Measurements from ENCODE around the gene C6orf89. TPM values are rescaled to one million over a fixed set of nuclear protein-coding genes. Genes with fewer than 3 reads are reported as not detected.

C6orf89 gene
- polyA plus RNA-seq, 1 donor (not counting 4 experiments of a cell fraction or from before 2014, with no cell fraction given): 29.0 TPM

DNA sequence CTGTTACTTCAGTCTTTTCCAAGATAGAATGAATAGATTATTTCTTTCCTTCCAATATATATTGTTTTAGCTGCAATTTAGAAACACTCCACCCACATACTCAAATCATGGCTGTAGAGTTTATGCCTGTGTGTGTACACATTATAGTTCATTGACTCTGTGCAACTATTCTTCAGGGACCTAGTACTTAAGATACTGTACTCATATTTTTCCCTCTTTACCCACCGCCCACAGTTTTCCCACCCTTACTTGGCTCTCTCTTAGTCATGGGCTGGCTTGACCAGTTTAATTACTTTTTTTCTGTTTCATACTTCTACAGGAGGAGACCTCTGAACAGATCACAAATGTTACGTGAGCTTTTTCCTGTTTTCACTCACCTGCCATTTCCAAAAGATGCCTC, 30.4 kb downstream of the C6orf89 start:
- dilution Hi-C loops (cut with MboI; ENCODE audit: extremely low pct_ligation_motif_present, low sequenced_read_pairs): no loop called here
- Histone ChIP-seq H3K4me3 (ENCODE audit: control insufficient read depth in 2 of 3, extremely low read depth in 1 of 3, insufficient read depth in 2 of 3, low read depth in 1 of 3, low read length in 3 of 3) (no peak overlapping the region), H3K9me1 (ENCODE audit: control insufficient read depth, extremely low read depth, insufficient read depth, low read length) (peaks cover 4% of the 10 kb centered on the region), H3K4me1 (ENCODE audit: control insufficient read depth, extremely low read depth, insufficient read depth, low read length) (peaks cover 30% of the 10 kb centered on the region), H2AFZ (ENCODE audit: control insufficient read depth, low read length) (no peak overlapping the region), H3K79me2 (ENCODE audit: control insufficient read depth, insufficient read depth, low read length) (no peaks in the 10 kb centered on the region), H3K36me3 (ENCODE audit: control insufficient read depth in 2 of 2, extremely low read depth in 1 of 2, insufficient read depth in 2 of 2, low read length in 2 of 2) (peaks cover 7 to 12% of the 10 kb centered on the region in 2 experiments), H3K9ac (ENCODE audit: control insufficient read depth, extremely low read depth, insufficient read depth, low read length) (no peak overlapping the region), H3K27ac (ENCODE audit: control insufficient read depth, insufficient read depth, low read length) (no peak overlapping the region), H3K9me3 (ENCODE audit: control insufficient read depth, low read depth, low read length) (no peaks in the 10 kb centered on the region), H3K4me2 (ENCODE audit: control insufficient read depth, extremely low read depth, insufficient read depth, low read depth, low read length) (no peak overlapping the region), H4K20me1 (ENCODE audit: control insufficient read depth, extremely low read depth, insufficient read depth, low read length) (peaks cover 19% of the 10 kb centered on the region), H3K27me3 (ENCODE audit: control insufficient read depth, extremely low read depth, insufficient read depth, low read length) (no peaks in the 10 kb centered on the region)
- DNase-seq (ENCODE audit: low read depth, low spot score) (no peak), FAIRE-seq (no peak)
- TF ChIP-seq, protein P1, sequence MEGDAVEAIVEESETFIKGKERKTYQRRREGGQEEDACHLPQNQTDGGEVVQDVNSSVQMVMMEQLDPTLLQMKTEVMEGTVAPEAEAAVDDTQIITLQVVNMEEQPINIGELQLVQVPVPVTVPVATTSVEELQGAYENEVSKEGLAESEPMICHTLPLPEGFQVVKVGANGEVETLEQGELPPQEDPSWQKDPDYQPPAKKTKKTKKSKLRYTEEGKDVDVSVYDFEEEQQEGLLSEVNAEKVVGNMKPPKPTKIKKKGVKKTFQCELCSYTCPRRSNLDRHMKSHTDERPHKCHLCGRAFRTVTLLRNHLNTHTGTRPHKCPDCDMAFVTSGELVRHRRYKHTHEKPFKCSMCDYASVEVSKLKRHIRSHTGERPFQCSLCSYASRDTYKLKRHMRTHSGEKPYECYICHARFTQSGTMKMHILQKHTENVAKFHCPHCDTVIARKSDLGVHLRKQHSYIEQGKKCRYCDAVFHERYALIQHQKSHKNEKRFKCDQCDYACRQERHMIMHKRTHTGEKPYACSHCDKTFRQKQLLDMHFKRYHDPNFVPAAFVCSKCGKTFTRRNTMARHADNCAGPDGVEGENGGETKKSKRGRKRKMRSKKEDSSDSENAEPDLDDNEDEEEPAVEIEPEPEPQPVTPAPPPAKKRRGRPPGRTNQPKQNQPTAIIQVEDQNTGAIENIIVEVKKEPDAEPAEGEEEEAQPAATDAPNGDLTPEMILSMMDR (optimal IDR thresholded peaks at IDR 0.05 in 1 of 3, IDR thresholded peaks at IDR 0.05 in 1 of 3, conservative IDR thresholded peaks at IDR 0.05 in 1 of 3; ENCODE audit: extremely low read depth in 1 of 3, insufficient read depth in 2 of 3, low read length in 3 of 3): no peak
- no peak for TF ChIP-seq EZH2 (IDR thresholded peaks at IDR 0.05; ENCODE audit: low read length)

DNA sequence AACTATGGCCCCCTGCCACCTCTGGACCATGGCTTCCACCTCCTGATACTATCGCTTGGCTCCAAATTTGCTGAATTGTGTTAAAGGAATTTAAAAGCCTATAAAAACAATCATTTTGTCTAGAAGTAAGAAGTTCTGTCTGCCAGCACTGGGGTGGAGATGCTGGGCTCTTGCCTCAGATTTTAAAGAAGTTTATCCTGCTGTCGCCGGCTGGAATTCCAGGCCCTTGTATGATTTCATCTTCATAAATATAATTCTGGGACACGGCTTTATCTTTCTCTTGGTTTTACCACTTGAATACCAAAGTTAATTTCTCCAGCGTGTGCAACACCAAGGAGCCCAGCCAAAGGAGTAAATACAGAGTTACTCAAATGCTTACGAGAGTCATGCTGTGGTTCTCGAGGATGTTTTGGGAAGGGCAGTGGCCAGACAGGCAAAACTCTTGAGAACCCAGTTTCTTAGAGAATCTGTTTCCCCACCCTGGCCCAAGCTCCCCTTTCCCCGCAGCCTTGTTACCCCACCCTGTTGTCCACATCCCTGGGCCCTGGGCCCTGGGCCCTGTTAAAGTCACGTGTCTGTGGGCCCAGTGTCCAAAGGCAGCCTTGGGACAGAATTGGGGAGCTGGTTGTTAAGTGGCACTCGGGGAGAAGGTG, 31.9 kb downstream of the C6orf89 start:
- no peaks in the 10 kb centered on the region for H3K27me3 ChIP-seq (ENCODE audit: control insufficient read depth, extremely low read depth, insufficient read depth, low read length)
- peaks cover 9 to 12% of the 10 kb centered on the region in 2 experiments for H3K36me3 ChIP-seq (ENCODE audit: control insufficient read depth in 2 of 2, extremely low read depth in 1 of 2, insufficient read depth in 2 of 2, low read length in 2 of 2)
- FAIRE-seq (no peak), DNase-seq (ENCODE audit: low read depth, low spot score) (no peak)
- H3K4me1 ChIP-seq (ENCODE audit: control insufficient read depth, extremely low read depth, insufficient read depth, low read length): peaks cover 19% of the 10 kb centered on the region
- H3K4me2 ChIP-seq (ENCODE audit: control insufficient read depth, extremely low read depth, insufficient read depth, low read depth, low read length): no peak overlapping the region
- no peaks in the 10 kb centered on the region for H3K79me2 ChIP-seq (ENCODE audit: control insufficient read depth, insufficient read depth, low read length)
- no peak overlapping the region for H3K4me3 ChIP-seq (ENCODE audit: control insufficient read depth in 2 of 3, extremely low read depth in 1 of 3, insufficient read depth in 2 of 3, low read depth in 1 of 3, low read length in 3 of 3)
- H3K27ac ChIP-seq (ENCODE audit: control insufficient read depth, insufficient read depth, low read length): no peak overlapping the region
- peaks cover 13% of the 10 kb centered on the region for H4K20me1 ChIP-seq (ENCODE audit: control insufficient read depth, extremely low read depth, insufficient read depth, low read length)
- peaks cover 4% of the 10 kb centered on the region for H3K9me1 ChIP-seq (ENCODE audit: control insufficient read depth, extremely low read depth, insufficient read depth, low read length)
- H3K9me3 ChIP-seq (ENCODE audit: control insufficient read depth, low read depth, low read length): no peaks in the 10 kb centered on the region
- H2AFZ ChIP-seq (ENCODE audit: control insufficient read depth, low read length): no peak overlapping the region
- H3K9ac ChIP-seq (ENCODE audit: control insufficient read depth, extremely low read depth, insufficient read depth, low read length): no peak overlapping the region
- dilution Hi-C loops (cut with MboI; ENCODE audit: extremely low pct_ligation_motif_present, low sequenced_read_pairs): no loop called here
- TF ChIP-seq EZH2 (IDR thresholded peaks at IDR 0.05; ENCODE audit: low read length): no peak
- TF ChIP-seq, protein P1 (optimal IDR thresholded peaks at IDR 0.05 in 1 of 3, IDR thresholded peaks at IDR 0.05 in 1 of 3, conservative IDR thresholded peaks at IDR 0.05 in 1 of 3; ENCODE audit: extremely low read depth in 1 of 3, insufficient read depth in 2 of 3, low read length in 3 of 3): no peak

All from keratinocyte (primary cell).